ENCODE measurements around the gene MAD2L2. TPM values are rescaled to one million over a fixed set of nuclear protein-coding genes. Genes with fewer than 3 reads are reported as not detected.

MAD2L2 gene
- total RNA-seq, 1 experiment from 2014 or later, result 283 TPM

DNA sequence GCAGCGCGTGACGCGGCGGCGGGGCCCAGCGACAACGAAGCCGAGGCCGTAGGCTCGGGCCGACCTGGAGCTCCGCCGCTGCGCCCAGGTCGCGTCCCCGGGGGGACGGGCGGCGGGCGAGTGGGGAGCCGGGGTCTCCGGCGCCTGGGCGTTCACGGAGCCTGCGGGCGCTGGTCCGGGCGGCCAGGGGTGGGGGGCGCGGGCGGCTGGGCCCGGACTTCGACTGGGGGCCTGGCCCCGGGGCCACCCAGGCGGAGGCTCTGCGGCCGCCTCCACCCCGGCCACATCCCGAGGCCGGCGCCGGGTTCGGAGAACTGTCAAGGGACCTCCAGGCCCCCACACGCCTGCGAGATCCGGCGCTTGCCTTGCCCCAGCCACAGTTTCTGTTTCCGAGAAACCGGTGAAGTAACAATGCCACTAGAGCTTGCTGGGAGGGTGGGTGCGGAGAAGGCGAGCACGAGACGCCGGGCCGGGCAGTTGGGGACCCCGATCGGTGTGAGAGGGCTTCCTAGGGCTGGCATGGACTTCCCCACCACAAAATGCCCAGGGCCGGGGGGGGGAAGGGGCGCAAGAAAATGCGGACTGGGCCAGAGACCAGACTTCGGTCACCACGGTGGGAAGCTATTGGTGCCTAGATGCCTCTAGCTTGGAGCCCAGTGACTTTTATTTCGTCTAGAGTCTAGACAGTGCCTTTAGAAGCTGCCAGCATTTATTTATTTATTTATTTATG lies 16.4 kb downstream of the MAD2L2 start:
- H4K91ac ChIP-seq (ENCODE audit: insufficient read length, low read depth, low read length), result no peak overlapping the region
- no peak overlapping the region for H2AK5ac ChIP-seq (ENCODE audit: insufficient read length, low read length)
- Mint-ChIP-seq H3K4me1 (no peaks in the 10 kb centered on the region), H3K36me3 (ENCODE audit: insufficient read depth in 1 of 3, low read depth in 3 of 3) (peaks cover 14 to 53% (median 34%) of the 10 kb centered on the region in 3 experiments), H3K27ac (no peak overlapping the region), H3K9me3 (no peaks in the 10 kb centered on the region), H3K27me3 (ENCODE audit: low read depth) (peaks cover 22% of the 10 kb centered on the region), H3K4me3 (peak overlapping the region; percentile 52 to 73)
- no peak overlapping the region for H3K27ac ChIP-seq (ENCODE audit: insufficient read length, low read depth, low read length)
- no peak overlapping the region for H2BK20ac ChIP-seq (ENCODE audit: low read depth, low read length, poor library complexity, severe bottlenecking)
- WGBS (ENCODE audit: extremely low coverage, insufficient read length, low lambda C conversion rate), result no CpG with 5 or more reads among the region's 66 CpGs
- no peaks in the 10 kb centered on the region for H3K27me3 ChIP-seq (ENCODE audit: insufficient read depth, low read length)
- H3K23ac ChIP-seq (ENCODE audit: insufficient read length, low read depth, low read length), result no peak overlapping the region
- peak overlapping the region; percentile 56 for H3K4me2 ChIP-seq (ENCODE audit: insufficient read depth, insufficient read length, low read length)
- H2AFZ ChIP-seq (ENCODE audit: low read length), result no peak overlapping the region
- no peaks in the 10 kb centered on the region for H3K79me2 ChIP-seq (ENCODE audit: insufficient read depth, low read length)
- no peak overlapping the region for H4K5ac ChIP-seq (ENCODE audit: insufficient read length, low read depth, low read length)
- 0 out of 2 replicates have a peak overlapping the region, but pooled peaks have one; percentile 40 for H3K14ac ChIP-seq (ENCODE audit: insufficient read depth, low read length)
- no peak overlapping the region for H2BK12ac ChIP-seq (ENCODE audit: insufficient read length, low read depth, low read length)
- H3K56ac ChIP-seq (ENCODE audit: insufficient read length, low read depth, low read length), result no peak overlapping the region
- no peaks in the 10 kb centered on the region for H3K23me2 ChIP-seq (ENCODE audit: insufficient read length, low read depth, low read length, poor library complexity, severe bottlenecking)
- H3K18ac ChIP-seq (ENCODE audit: insufficient read length, low read depth, low read length), result no peak overlapping the region
- no peak overlapping the region for H2BK5ac ChIP-seq (ENCODE audit: insufficient read length, low read length)
- no peaks in the 10 kb centered on the region for H3K79me1 ChIP-seq (ENCODE audit: insufficient read depth, low read depth, low read length, poor library complexity, severe bottlenecking)
- no peaks in the 10 kb centered on the region for H4K20me1 ChIP-seq (ENCODE audit: control insufficient read depth, insufficient read depth, insufficient read length)
- TF ChIP-seq, protein P1, sequence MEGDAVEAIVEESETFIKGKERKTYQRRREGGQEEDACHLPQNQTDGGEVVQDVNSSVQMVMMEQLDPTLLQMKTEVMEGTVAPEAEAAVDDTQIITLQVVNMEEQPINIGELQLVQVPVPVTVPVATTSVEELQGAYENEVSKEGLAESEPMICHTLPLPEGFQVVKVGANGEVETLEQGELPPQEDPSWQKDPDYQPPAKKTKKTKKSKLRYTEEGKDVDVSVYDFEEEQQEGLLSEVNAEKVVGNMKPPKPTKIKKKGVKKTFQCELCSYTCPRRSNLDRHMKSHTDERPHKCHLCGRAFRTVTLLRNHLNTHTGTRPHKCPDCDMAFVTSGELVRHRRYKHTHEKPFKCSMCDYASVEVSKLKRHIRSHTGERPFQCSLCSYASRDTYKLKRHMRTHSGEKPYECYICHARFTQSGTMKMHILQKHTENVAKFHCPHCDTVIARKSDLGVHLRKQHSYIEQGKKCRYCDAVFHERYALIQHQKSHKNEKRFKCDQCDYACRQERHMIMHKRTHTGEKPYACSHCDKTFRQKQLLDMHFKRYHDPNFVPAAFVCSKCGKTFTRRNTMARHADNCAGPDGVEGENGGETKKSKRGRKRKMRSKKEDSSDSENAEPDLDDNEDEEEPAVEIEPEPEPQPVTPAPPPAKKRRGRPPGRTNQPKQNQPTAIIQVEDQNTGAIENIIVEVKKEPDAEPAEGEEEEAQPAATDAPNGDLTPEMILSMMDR (conservative IDR thresholded peaks at IDR 0.05), result no peak; the same call in 2 of the 3 replicates
- no peak overlapping the region for H2BK15ac ChIP-seq (ENCODE audit: low read depth, low read length)
- H3K9me3 ChIP-seq (ENCODE audit: control insufficient read depth, low read depth, low read length), result no peaks in the 10 kb centered on the region
- H3K4me1 ChIP-seq (ENCODE audit: insufficient read depth, low read length), result no peaks in the 10 kb centered on the region
- peak; percentile 68 for DNase-seq
- no peak overlapping the region for H3T11ph ChIP-seq (ENCODE audit: low read length)
- H2BK120ac ChIP-seq (ENCODE audit: low read depth, low read length, poor library complexity, severe bottlenecking), result no peak overlapping the region
- no peak overlapping the region for H3K4ac ChIP-seq (ENCODE audit: low read depth, low read length)
- no peak overlapping the region for H3K9ac ChIP-seq (ENCODE audit: extremely low read depth, insufficient read length, low read length)
- no peak overlapping the region for H4K8ac ChIP-seq (replicated peaks; ENCODE audit: insufficient read length, low read depth, low read length)

All from H9 (cell line).